Neural progenitor cell (in vitro differentiated cells): ENCODE measurements around the gene C1QA. TPM values are rescaled to one million over a fixed set of nuclear protein-coding genes. Genes with fewer than 3 reads are reported as not detected.

ENCODE experiments used
- DNase-seq: peaks from one replicate; pipeline ENCODE4 v3.0.0-alpha.2; 2016; ENCODE audit warnings: low spot score
- H2AFZ ChIP-seq: fragments of 200-600 bp; sonication (generic); replicated peaks from 2 replicates; pipeline ENCODE4 v1.6.1; 2016; ENCODE audit warnings: antibody characterized with exemption
- H3F3A ChIP-seq: fragments of 200-600 bp; sonication (generic); 2 replicates; pipeline ENCODE4 v1.6.1; 2016; ENCODE audit warnings: antibody characterized with exemption, low read depth
- H3K27ac ChIP-seq: fragments of 200-600 bp; sonication (generic); 2 replicates; pipeline ENCODE4 v1.5.1; 2016; ENCODE audit warnings: mild to moderate bottlenecking
- H3K27me3 ChIP-seq: fragments of 200-600 bp; sonication (generic); 2 replicates; pipeline ENCODE4 v1.6.1; 2016; ENCODE audit warnings: mild to moderate bottlenecking, moderate library complexity
- H3K36me3 ChIP-seq: fragments of 200-600 bp; sonication (generic); 2 replicates; pipeline ENCODE4 v1.5.1; 2016
- H3K4me1 ChIP-seq: fragments of 200-600 bp; sonication (generic); 2 replicates; pipeline ENCODE4 v1.6.1; 2016; ENCODE audit warnings: mixed run types
- H3K4me2 ChIP-seq: fragments of 200-600 bp; sonication (generic); 2 replicates; pipeline ENCODE4 v1.6.1; 2016
- H3K4me3 ChIP-seq: fragments of 200-600 bp; sonication (generic); 2 replicates; pipeline ENCODE4 v1.5.1; 2016
- H3K79me2 ChIP-seq: fragments of 200-600 bp; sonication (generic); 2 replicates; pipeline ENCODE4 v1.6.1; 2016; ENCODE audit warnings: low read depth
- H3K9ac ChIP-seq: fragments of 200-600 bp; sonication (generic); 2 replicates; pipeline ENCODE4 v1.6.1; 2016
- H3K9me3 ChIP-seq: fragments of 200-600 bp; sonication (generic); 2 replicates; pipeline ENCODE4 v1.5.1; 2016; ENCODE audit warnings: low read depth
- H4K20me1 ChIP-seq: fragments of 200-600 bp; sonication (generic); 2 replicates; pipeline ENCODE4 v1.6.1; 2016; ENCODE audit warnings: low read depth
- H3K27ac Mint-ChIP-seq: 3 replicates; pipeline ENCODE4 v1.8.0; 2021; ENCODE audit warnings: mixed read lengths
- H3K27me3 Mint-ChIP-seq: 2 replicates; pipeline ENCODE4 v1.8.0; 2022; ENCODE audit warnings: low read depth, mild to moderate bottlenecking, inconsistent platforms, moderate library complexity, mixed read lengths; ENCODE audit not compliant: insufficient read depth
- H3K36me3 Mint-ChIP-seq: 3 replicates; pipeline ENCODE4 v1.8.0; 2021; ENCODE audit warnings: mixed read lengths
- H3K4me1 Mint-ChIP-seq: 3 replicates; pipeline ENCODE4 v1.8.0; 2021; ENCODE audit warnings: mixed read lengths
- H3K4me3 Mint-ChIP-seq: 3 replicates; pipeline ENCODE4 v1.8.0; 2021; ENCODE audit warnings: mild to moderate bottlenecking, moderate library complexity, mixed read lengths
- H3K9me3 Mint-ChIP-seq: 3 replicates; pipeline ENCODE4 v1.8.0; 2020; ENCODE audit warnings: mixed read lengths
- CTCF ChIP-seq: fragments of 200-600 bp; sonication (generic); IDR thresholded peaks from 2 replicates; pipeline ENCODE4 v1.5.1; 2017; ENCODE audit warnings: antibody characterized with exemption, mild to moderate bottlenecking
- EZH2 ChIP-seq: fragments of 200-600 bp; sonication (generic); IDR thresholded peaks from 2 replicates; pipeline ENCODE4 v1.6.1; 2017; ENCODE audit warnings: antibody characterized with exemption, mild to moderate bottlenecking, moderate library complexity
- EZH2phosphoT487 ChIP-seq: fragments of 200-600 bp; sonication (generic); IDR thresholded peaks from 2 replicates; pipeline ENCODE4 v1.6.1; 2017; ENCODE audit warnings: antibody characterized with exemption
- total RNA-seq: library from RNA; depleted of rRNA; stranded (reverse); fragments of >200 nt; gene quantifications from 2 replicates; pipeline ENCODE4 v1.2.3, GENCODE V29; 2015; ENCODE audit warnings: low replicate concordance

The C1QA gene
- total RNA-seq, 1 donor from 2014 or later, result not detected

GRCh38 chr1:22676916-22677583, 40.6 kb downstream of the C1QA start:
- Histone ChIP-seq H2AFZ (no peak overlapping the region), H3K9me3 (no peaks in the 10 kb centered on the region), H3K79me2 (no peaks in the 10 kb centered on the region), H3K4me1 (peaks cover 37% of the 10 kb centered on the region), H3F3A (peaks cover 58% of the 10 kb centered on the region), H3K27me3 (no peaks in the 10 kb centered on the region), H3K4me3 (no peak overlapping the region), H4K20me1 (no peaks in the 10 kb centered on the region), H3K27ac (peak overlapping the region; percentile 54), H3K4me2 (peak overlapping the region; percentile 56), H3K9ac (no peak overlapping the region), H3K36me3 (no peaks in the 10 kb centered on the region)
- H3K36me3 Mint-ChIP-seq, result no peaks in the 10 kb centered on the region
- peaks cover 46% of the 10 kb centered on the region for H3K4me1 Mint-ChIP-seq
- DNase-seq, result peak; percentile 79
- H3K9me3 Mint-ChIP-seq, result no peaks in the 10 kb centered on the region
- H3K27ac Mint-ChIP-seq, result no peak overlapping the region
- H3K4me3 Mint-ChIP-seq, result no peak overlapping the region
- TF ChIP-seq CTCF (no peak), EZH2 (no peak), EZH2phosphoT487 (no peak)
- peaks cover 7% of the 10 kb centered on the region for H3K27me3 Mint-ChIP-seq

GRCh38 chr1:22677931-22678896, 41.8 kb downstream of the C1QA start:
- H3F3A ChIP-seq, result peaks cover 49% of the 10 kb centered on the region
- H3K79me2 ChIP-seq, result no peaks in the 10 kb centered on the region
- no peaks in the 10 kb centered on the region for H3K36me3 Mint-ChIP-seq
- DNase-seq, result no peak
- H3K9ac ChIP-seq, result no peak overlapping the region
- no peak overlapping the region for H2AFZ ChIP-seq
- no peaks in the 10 kb centered on the region for H3K9me3 ChIP-seq
- peaks cover 33% of the 10 kb centered on the region for H3K4me1 ChIP-seq
- no peaks in the 10 kb centered on the region for H3K27me3 ChIP-seq
- no peak overlapping the region for H3K27ac Mint-ChIP-seq
- H3K4me1 Mint-ChIP-seq, result peaks cover 34% of the 10 kb centered on the region
- no peaks in the 10 kb centered on the region for H3K36me3 ChIP-seq
- no peak overlapping the region for H3K4me3 ChIP-seq
- no peak overlapping the region for H3K27ac ChIP-seq
- no peak for TF ChIP-seq EZH2phosphoT487
- no peak for TF ChIP-seq CTCF
- no peak for TF ChIP-seq EZH2
- H3K9me3 Mint-ChIP-seq, result no peaks in the 10 kb centered on the region
- H3K27me3 Mint-ChIP-seq, result peaks cover 4% of the 10 kb centered on the region
- peak overlapping the region; percentile 51 for H3K4me2 ChIP-seq
- no peaks in the 10 kb centered on the region for H4K20me1 ChIP-seq
- H3K4me3 Mint-ChIP-seq, result no peak overlapping the region

GRCh38 chr1:22680726-22681125, 44.3 kb downstream of the C1QA start:
- H3K4me1 Mint-ChIP-seq, result peaks cover 33% of the 10 kb centered on the region
- Histone ChIP-seq H3K27ac (no peak overlapping the region), H3K4me3 (no peak overlapping the region), H3K36me3 (no peaks in the 10 kb centered on the region), H3K79me2 (no peaks in the 10 kb centered on the region), H4K20me1 (no peaks in the 10 kb centered on the region), H3K9ac (no peak overlapping the region), H3K4me2 (no peak overlapping the region), H3K4me1 (peaks cover 39% of the 10 kb centered on the region), H3F3A (peaks cover 40% of the 10 kb centered on the region), H3K9me3 (no peaks in the 10 kb centered on the region), H2AFZ (no peak overlapping the region), H3K27me3 (no peaks in the 10 kb centered on the region)
- DNase-seq, result no peak
- H3K27ac Mint-ChIP-seq, result peak overlapping the region; percentile 18
- TF ChIP-seq EZH2phosphoT487 (no peak), EZH2 (no peak), CTCF (no peak)
- no peaks in the 10 kb centered on the region for H3K36me3 Mint-ChIP-seq
- H3K9me3 Mint-ChIP-seq, result no peaks in the 10 kb centered on the region
- H3K4me3 Mint-ChIP-seq, result no peak overlapping the region
- peaks cover 10% of the 10 kb centered on the region for H3K27me3 Mint-ChIP-seq
